K562 (cell line): ENCODE data around the gene LAPTM5. TPM values are rescaled to one million over a fixed set of nuclear protein-coding genes. Genes with fewer than 3 reads are reported as not detected.

Experiments
- ATF4 ChIP-seq: fragments of 450-650 bp; formaldehyde crosslinking; IDR thresholded peaks from 2 replicates; pipeline ENCODE4 v1.4.0; 2022; ENCODE audit warnings: mild to moderate bottlenecking, moderate library complexity
- BRCA1 ChIP-seq, 2 experiments: fragments of 450-650 bp in 1 of 2; sonication (generic) in 1 of 2; formaldehyde crosslinking in 1 of 2; IDR thresholded peaks; 2 replicates each; pipeline versions ENCODE4 v1.5.0 to v1.6.1; 2017 to 2020; ENCODE audit warnings: mild to moderate bottlenecking in 1 of 2, missing genetic modification reagents in 1 of 2
- GMEB1 ChIP-seq: fragments of 250-450 bp; sonication (Bioruptor Pico); IDR thresholded peaks from 2 replicates; pipeline ENCODE4 v1.4.0; 2020; ENCODE audit warnings: mild to moderate bottlenecking
- ID3 ChIP-seq, 2 experiments: fragments of 250-450 bp in 1 of 2; fragments of 450-650 bp in 1 of 2; sonication (Bioruptor Pico) in 1 of 2; IDR thresholded peaks; 2 replicates each; pipeline versions ENCODE4 v1.6.1 to v1.8.0; 2016 to 2021; ENCODE audit warnings: mild to moderate bottlenecking in 2 of 2, moderate library complexity in 2 of 2, missing compliant biosample characterization in 1 of 2, missing genetic modification characterization in 1 of 2
- IRF9 ChIP-seq: fragments of 450-650 bp; IDR thresholded peaks from 2 replicates; pipeline ENCODE4 v1.6.1; 2016; ENCODE audit warnings: missing biosample characterization, missing genetic modification characterization
- MCM7 ChIP-seq, 2 experiments: fragments of 450-650 bp; IDR thresholded peaks; 2 replicates each; pipeline ENCODE4 v1.6.1; 2016 to 2018
- MEIS2 ChIP-seq: fragments of 450-650 bp; IDR thresholded peaks from 2 replicates; pipeline ENCODE4 v1.6.1; 2014; ENCODE audit warnings: mild to moderate bottlenecking; ENCODE audit not compliant: partially characterized antibody
- MTA1 ChIP-seq: fragments of 450-650 bp; IDR thresholded peaks from 2 replicates; pipeline ENCODE4 v1.6.1; 2017; ENCODE audit warnings: borderline replicate concordance
- NELFE ChIP-seq: IDR thresholded peaks from 2 replicates; pipeline ENCODE4 v1.6.1; 2011; ENCODE audit warnings: mild to moderate bottlenecking; ENCODE audit not compliant: insufficient read depth, insufficient read length
- RFX7 ChIP-seq: fragments of 250-450 bp; sonication (Bioruptor Pico); IDR thresholded peaks from 2 replicates; pipeline ENCODE4 v1.5.1; 2021; ENCODE audit warnings: mild to moderate bottlenecking
- SMARCE1 ChIP-seq: fragments of 450-650 bp; IDR thresholded peaks from 2 replicates; pipeline ENCODE4 v1.7.1; 2016; ENCODE audit warnings: mild to moderate bottlenecking
- SNAPC5 ChIP-seq: fragments of 250-450 bp; sonication (Bioruptor Pico); IDR thresholded peaks from 2 replicates; pipeline ENCODE4 v1.8.0; 2021; ENCODE audit warnings: moderate library complexity, mild to moderate bottlenecking, inconsistent platforms
- SP2 ChIP-seq: IDR thresholded peaks from 2 replicates; pipeline ENCODE4 v1.6.1; 2011; ENCODE audit warnings: mild to moderate bottlenecking, low read depth, low read length, moderate library complexity; ENCODE audit not compliant: poor library complexity, severe bottlenecking; ENCODE audit errors: extremely low read depth
- SREBF2 ChIP-seq: sonication (generic); formaldehyde crosslinking; IDR thresholded peaks from 2 replicates; pipeline ENCODE4 v1.4.0; 2020; ENCODE audit warnings: mild to moderate bottlenecking, missing genetic modification reagents
- STAT6 ChIP-seq: sonication (generic); formaldehyde crosslinking; IDR thresholded peaks from 2 replicates; pipeline ENCODE4 v1.8.1; 2023; ENCODE audit warnings: mild to moderate bottlenecking, missing genetic modification reagents
- THRAP3 ChIP-seq: fragments of 450-650 bp; IDR thresholded peaks from 2 replicates; pipeline ENCODE4 v1.6.1; 2016; ENCODE audit warnings: mild to moderate bottlenecking, inconsistent platforms, borderline replicate concordance
- TRIM28 ChIP-seq: fragments of 450-650 bp; IDR thresholded peaks from 2 replicates; pipeline ENCODE4 v1.6.1; 2017
- ZNF12 ChIP-seq: sonication (generic); formaldehyde crosslinking; IDR thresholded peaks from 2 replicates; pipeline ENCODE4 v1.4.0; 2020; ENCODE audit warnings: mild to moderate bottlenecking, missing genetic modification reagents
- ZNF140 ChIP-seq: fragments of 250-450 bp; sonication (Bioruptor Pico); IDR thresholded peaks from 2 replicates; pipeline ENCODE4 v1.8.0; 2021; ENCODE audit warnings: moderate library complexity, mild to moderate bottlenecking, inconsistent platforms
- ZNF766 ChIP-seq: fragments of 200-800 bp; sonication (Bioruptor generic); conservative IDR thresholded peaks from 2 replicates; pipeline ENCODE4 v1.6.1; 2016; ENCODE audit warnings: missing genetic modification characterization, missing compliant biosample characterization
- polyA plus RNA-seq, 8 experiments: library from polyadenylated mRNA; depleted of rRNA in 4 of 8; stranded (reverse) in 5 of 8; unstranded in 3 of 8; fragments of >200 nt; fragmentation: Nextera tagmentation in 2 of 8; fragmentation: Illumina TruSeq in 1 of 8; extraction: Ambion mirVana in 2 of 8; extraction: Trizol in 1 of 8; gene quantifications; 2 replicates each; pipeline versions ENCODE4 v1.2.1 to v1.2.3, GENCODE V29; 2011 to 2014; ENCODE audit warnings: inconsistent platforms in 1 of 8, missing spikeins in 1 of 8
- total RNA-seq, 7 experiments: library from RNA; depleted of rRNA in 6 of 7; stranded (reverse); fragments of >200 nt in 6 of 7; fragmentation: Illumina TruSeq in 2 of 7; extraction: Trizol in 2 of 7; gene quantifications; 2 replicates each; pipeline versions ENCODE4 v1.2.1 to v1.2.3, GENCODE V29; 2011 to 2021; ENCODE audit warnings: low replicate concordance in 1 of 7

Gene LAPTM5
- total and polyA plus RNA-seq, 9 of the 15 experiments (the other 6 are each of a cell fraction or from before 2014, with no cell fraction given): 2.4 to 47.3 (median 20.3) TPM

- TF ChIP-seq ID3 (CRISPR knock-in tag; IDR thresholded peaks at IDR 0.05) (no peak), ID3 (tag; IDR thresholded peaks at IDR 0.05) (peak; percentile 94), SREBF2 (CRISPR knock-in tag) (no peak), ZNF12 (CRISPR knock-in tag) (no peak), SP2 (no peak), GMEB1 (CRISPR knock-in tag) (peak; percentile 45; the same call in 1 of the 2 replicates), STAT6 (0 out of 2 replicates have a peak, but pooled peaks have one; percentile 22), SMARCE1 (no peak), RFX7 (CRISPR knock-in tag) (no peak), SNAPC5 (CRISPR knock-in tag) (no peak), MTA1 (no peak), MEIS2 (no peak), THRAP3 (no peak), NELFE (no peak), ATF4 (CRISPR knock-in tag) (peak; percentile 69), IRF9 (no peak), ZNF766 (peak; percentile 69; the same call in 1 of the 2 replicates), TRIM28 (no peak), BRCA1 (IDR thresholded peaks at IDR 0.05) (no peak), BRCA1 (CRISPR knock-in tag; IDR thresholded peaks at IDR 0.05) (no peak), MCM7 (IDR thresholded peaks at IDR 0.05) (no peak), ZNF140 (CRISPR knock-in tag) (no peak)
Observed at GRCh38 chr1:30761381-30762151, 4.0 kb upstream of the LAPTM5 start (continued).
